Astrocyte (in vitro differentiated cells and primary cell): ENCODE results near the gene SLIT3. TPM values are rescaled to one million over a fixed set of nuclear protein-coding genes. Genes with fewer than 3 reads are reported as not detected.

Source experiments
- DNase-seq: peaks from one replicate; pipeline ENCODE4 v3.0.0-alpha.2; 2010; ENCODE audit warnings: low read depth
- FAIRE-seq: peaks from 2 replicates; lab custom pipeline; 2011; peaks lifted over from hg19 to GRCh38; lab: Jason Lieb, UNC
- H2AFZ ChIP-seq: 2 replicates; pipeline ENCODE4 v1.6.0; 2012; ENCODE audit warnings: low read depth, low read length, inconsistent platforms
- H3K27ac ChIP-seq: 2 replicates; pipeline ENCODE4 v1.5.1; 2011; ENCODE audit warnings: low read depth, low read length, inconsistent platforms
- H3K27me3 ChIP-seq: 2 replicates; pipeline ENCODE4 v1.6.0; 2011; ENCODE audit warnings: low read length, inconsistent platforms; ENCODE audit not compliant: insufficient read depth
- H3K36me3 ChIP-seq: 2 replicates; pipeline ENCODE4 v1.5.1; 2011; ENCODE audit warnings: low read length, inconsistent platforms; ENCODE audit not compliant: insufficient read depth
- H3K4me1 ChIP-seq: 2 replicates; pipeline ENCODE4 v1.5.1; 2011; ENCODE audit warnings: low read length, inconsistent platforms; ENCODE audit not compliant: insufficient read depth
- H3K4me2 ChIP-seq: 2 replicates; pipeline ENCODE4 v1.6.0; 2012; ENCODE audit warnings: low read length, inconsistent platforms
- H3K4me3 ChIP-seq: 2 replicates; pipeline ENCODE4 v1.5.1; 2011; ENCODE audit warnings: low read depth, mild to moderate bottlenecking, low read length, inconsistent platforms; ENCODE audit not compliant: insufficient read depth
- H3K79me2 ChIP-seq: 2 replicates; pipeline ENCODE4 v1.6.0; 2012; ENCODE audit warnings: mild to moderate bottlenecking, low read length, inconsistent platforms; ENCODE audit not compliant: insufficient read depth
- H3K9ac ChIP-seq: 2 replicates; pipeline ENCODE4 v1.6.0; 2012; ENCODE audit warnings: mild to moderate bottlenecking, low read length, inconsistent platforms
- H3K9me3 ChIP-seq: 2 replicates; pipeline ENCODE4 v1.5.1; 2012; ENCODE audit warnings: low read depth, mild to moderate bottlenecking, low read length, inconsistent platforms; ENCODE audit not compliant: insufficient read depth
- H4K20me1 ChIP-seq: 2 replicates; pipeline ENCODE4 v1.6.0; 2012; ENCODE audit warnings: low read length, inconsistent platforms; ENCODE audit not compliant: insufficient read depth
- H3K27ac Mint-ChIP-seq: one replicate; pipeline ENCODE4 v1.8.0; 2021; ENCODE audit warnings: mild to moderate bottlenecking, mixed read lengths; ENCODE audit not compliant: unreplicated experiment
- H3K27me3 Mint-ChIP-seq: one replicate; pipeline ENCODE4 v1.8.0; 2021; ENCODE audit warnings: low read depth, mixed read lengths; ENCODE audit not compliant: unreplicated experiment
- H3K36me3 Mint-ChIP-seq: one replicate; pipeline ENCODE4 v1.8.0; 2021; ENCODE audit warnings: low read depth, mixed read lengths; ENCODE audit not compliant: unreplicated experiment
- H3K4me1 Mint-ChIP-seq: one replicate; pipeline ENCODE4 v1.8.0; 2021; ENCODE audit warnings: low read depth, mixed read lengths; ENCODE audit not compliant: unreplicated experiment
- H3K4me3 Mint-ChIP-seq: one replicate; pipeline ENCODE4 v1.8.0; 2021; ENCODE audit warnings: mild to moderate bottlenecking, moderate library complexity, mixed read lengths; ENCODE audit not compliant: unreplicated experiment
- H3K9me3 Mint-ChIP-seq: one replicate; pipeline ENCODE4 v1.8.0; 2021; ENCODE audit warnings: mild to moderate bottlenecking, mixed read lengths; ENCODE audit not compliant: unreplicated experiment
- CTCF ChIP-seq: IDR thresholded peaks from 2 replicates; pipeline ENCODE4 v1.5.1; 2011; ENCODE audit warnings: low read depth, mild to moderate bottlenecking, inconsistent platforms, low read length, moderate library complexity; ENCODE audit not compliant: insufficient read depth
- EZH2 ChIP-seq: IDR thresholded peaks from 2 replicates; pipeline ENCODE4 v1.6.1; 2012; ENCODE audit warnings: mild to moderate bottlenecking, low read length, inconsistent platforms; ENCODE audit not compliant: insufficient read depth
- total RNA-seq: library from RNA; stranded (reverse); gene quantifications from 2 replicates; pipeline ENCODE4 v1.2.1, GENCODE V29; 2021

Gene SLIT3
- total RNA-seq, 1 donor from 2014 or later: 20.7 TPM

DNA sequence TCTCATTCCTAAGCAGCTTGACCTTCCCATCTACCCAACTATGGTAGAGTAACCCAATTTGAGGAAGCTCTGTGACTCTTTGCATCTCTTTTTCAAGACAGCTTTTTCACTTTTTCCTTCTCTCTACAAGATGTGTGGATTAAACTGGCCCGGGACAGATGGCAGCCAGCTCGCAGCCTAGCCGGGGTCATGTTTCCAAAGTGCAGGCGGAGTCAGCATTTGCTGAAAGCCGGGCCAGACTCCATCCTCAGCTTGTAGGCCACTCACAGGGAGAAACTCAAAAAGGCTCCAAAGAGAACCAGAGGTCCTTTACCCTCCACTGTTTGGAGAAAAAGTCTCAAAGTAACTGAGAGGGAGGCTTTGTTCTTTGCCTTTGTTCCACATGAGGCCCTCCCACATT lies 435.0 kb downstream of the SLIT3 start:
- peaks cover 5% of the 10 kb centered on the region for H3K27me3 Mint-ChIP-seq
- Histone ChIP-seq H3K4me1 (no peaks in the 10 kb centered on the region), H2AFZ (no peak overlapping the region), H3K4me2 (no peak overlapping the region), H3K4me3 (no peak overlapping the region), H3K9ac (no peak overlapping the region), H3K27ac (no peak overlapping the region), H3K27me3 (no peaks in the 10 kb centered on the region), H3K9me3 (no peaks in the 10 kb centered on the region), H4K20me1 (no peaks in the 10 kb centered on the region), H3K36me3 (no peaks in the 10 kb centered on the region), H3K79me2 (no peaks in the 10 kb centered on the region)
- H3K4me1 Mint-ChIP-seq: no peaks in the 10 kb centered on the region
- FAIRE-seq (no peak), DNase-seq (no peak)
- H3K4me3 Mint-ChIP-seq: no peak overlapping the region
- no peak overlapping the region for H3K27ac Mint-ChIP-seq
- H3K9me3 Mint-ChIP-seq: no peaks in the 10 kb centered on the region
- peaks cover 3% of the 10 kb centered on the region for H3K36me3 Mint-ChIP-seq
- no peak for TF ChIP-seq EZH2
- no peak for TF ChIP-seq CTCF

- Mint-ChIP-seq H3K4me1 (no peaks in the 10 kb centered on the region), H3K4me3 (no peak overlapping the region), H3K27me3 (peaks cover 5% of the 10 kb centered on the region), H3K27ac (no peak overlapping the region), H3K9me3 (no peaks in the 10 kb centered on the region), H3K36me3 (no peaks in the 10 kb centered on the region)
- Histone ChIP-seq H3K4me2 (no peak overlapping the region), H2AFZ (no peak overlapping the region), H3K27me3 (no peaks in the 10 kb centered on the region), H4K20me1 (no peaks in the 10 kb centered on the region), H3K36me3 (no peaks in the 10 kb centered on the region), H3K4me1 (no peaks in the 10 kb centered on the region), H3K4me3 (no peak overlapping the region), H3K9me3 (no peaks in the 10 kb centered on the region), H3K9ac (no peak overlapping the region), H3K27ac (no peak overlapping the region), H3K79me2 (no peaks in the 10 kb centered on the region)
- no peak for TF ChIP-seq CTCF
- TF ChIP-seq EZH2: no peak
- DNase-seq (no peak), FAIRE-seq (no peak)
Measured at GRCh38 chr5:168863021-168863420, 437.9 kb downstream of the SLIT3 start.

DNA sequence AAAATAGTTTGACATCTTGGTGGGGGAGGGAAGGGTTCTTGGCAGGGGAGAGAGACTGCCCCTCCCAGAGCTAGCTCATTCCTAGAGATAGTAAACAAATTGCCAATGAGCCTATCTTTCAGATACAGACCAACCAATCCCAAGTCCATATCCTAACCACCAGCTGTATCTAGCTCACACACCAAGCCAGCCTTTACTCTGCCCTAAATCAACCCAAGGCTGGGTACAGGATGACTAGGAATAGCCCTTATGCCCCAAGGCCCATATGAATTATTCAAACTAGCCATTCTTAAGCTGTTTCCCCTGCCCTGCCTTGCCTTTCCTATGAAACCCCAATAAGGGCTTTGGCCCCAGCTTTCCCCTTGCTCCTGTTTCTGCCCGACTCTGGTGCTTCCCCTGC lies 440.4 kb downstream of the SLIT3 start:
- no peaks in the 10 kb centered on the region for H3K36me3 Mint-ChIP-seq

More for the DNA sequence above, 440.4 kb downstream of the SLIT3 start:
- H3K9me3 Mint-ChIP-seq: no peaks in the 10 kb centered on the region
- no peaks in the 10 kb centered on the region for H3K9me3 ChIP-seq
- no peaks in the 10 kb centered on the region for H3K36me3 ChIP-seq
- no peak overlapping the region for H2AFZ ChIP-seq
- H3K79me2 ChIP-seq: no peaks in the 10 kb centered on the region
- no peaks in the 10 kb centered on the region for H3K27me3 ChIP-seq
- H3K9ac ChIP-seq: no peak overlapping the region
- no peak overlapping the region for H3K4me2 ChIP-seq
- H3K27ac Mint-ChIP-seq: no peak overlapping the region
- no peak overlapping the region for H3K27ac ChIP-seq
- H3K4me3 ChIP-seq: no peak overlapping the region
- DNase-seq (no peak), FAIRE-seq (no peak)
- no peaks in the 10 kb centered on the region for H4K20me1 ChIP-seq
- peaks cover 5% of the 10 kb centered on the region for H3K27me3 Mint-ChIP-seq
- TF ChIP-seq CTCF (no peak), EZH2 (no peak)
- no peaks in the 10 kb centered on the region for H3K4me1 ChIP-seq
- H3K4me1 Mint-ChIP-seq: no peaks in the 10 kb centered on the region
- no peak overlapping the region for H3K4me3 Mint-ChIP-seq
